SJCRH30 (cell line): ENCODE data around the gene RNU1-4. TPM values are rescaled to one million over a fixed set of nuclear protein-coding genes. Genes with fewer than 3 reads are reported as not detected.
"Not testable (repeated sequence)": the region's sequence is repeated elsewhere in the genome, so short reads cannot be mapped to it uniquely, and the experiment has no call there.

Experiments used
- DNase-seq, 2 experiments: peaks; one replicate each; pipeline ENCODE4 v3.0.0-alpha.2; 2015 to 2020
- H3K27ac ChIP-seq: fragments of 250-450 bp; sonication (Bioruptor Pico); 2 replicates; pipeline ENCODE4 v1.5.1; 2020; ENCODE audit warnings: mild to moderate bottlenecking, moderate library complexity
- H3K27me3 ChIP-seq: fragments of 250-450 bp; sonication (Bioruptor Pico); 2 replicates; pipeline ENCODE4 v1.5.1; 2020; ENCODE audit warnings: mild to moderate bottlenecking, moderate library complexity
- H3K36me3 ChIP-seq: fragments of 250-450 bp; sonication (Bioruptor Pico); 2 replicates; pipeline ENCODE4 v1.5.1; 2020; ENCODE audit warnings: mild to moderate bottlenecking, moderate library complexity
- H3K4me1 ChIP-seq: fragments of 250-450 bp; sonication (Bioruptor Pico); 2 replicates; pipeline ENCODE4 v1.5.1; 2020; ENCODE audit warnings: mild to moderate bottlenecking, moderate library complexity
- H3K4me3 ChIP-seq: fragments of 250-450 bp; sonication (Bioruptor Pico); 2 replicates; pipeline ENCODE4 v1.5.1; 2020; ENCODE audit warnings: mild to moderate bottlenecking, moderate library complexity
- H3K9me3 ChIP-seq: fragments of 250-450 bp; sonication (Bioruptor Pico); replicated peaks from 2 replicates; pipeline ENCODE4 v1.5.1; 2020; ENCODE audit warnings: mild to moderate bottlenecking, moderate library complexity
- total RNA-seq: library from RNA; depleted of rRNA; stranded (reverse); fragments of >200 nt; shearing (Covaris generic); gene quantifications from 2 replicates; pipeline ENCODE4 v1.2.3, GENCODE V29; 2014; rRNA removed

RNU1-4 gene
- total RNA-seq, 1 experiment from 2014 or later: under 0.01 TPM

DNA sequence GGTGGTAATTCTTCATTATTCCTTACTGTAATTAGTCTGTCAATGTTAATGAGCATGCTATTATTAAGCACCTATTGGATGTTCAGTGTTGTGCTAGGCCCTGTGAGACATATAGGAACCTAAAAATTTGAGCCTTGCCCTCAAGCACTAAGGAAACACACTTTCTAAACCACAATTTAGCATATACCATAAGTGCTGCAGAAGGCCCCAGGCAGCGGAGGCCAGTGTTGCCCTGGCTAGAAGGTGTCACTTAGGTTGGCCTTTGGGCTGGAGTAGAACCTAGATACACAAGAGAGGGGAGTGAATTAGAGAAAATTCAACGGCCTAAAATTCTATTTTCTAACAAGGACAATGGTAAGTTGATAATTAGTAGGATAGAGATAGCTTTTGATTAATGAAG is 44.6 kb downstream of the RNU1-4 start:
- H3K27ac ChIP-seq, H3K36me3 ChIP-seq, H3K9me3 ChIP-seq, H3K4me3 ChIP-seq, DNase-seq, H3K27me3 ChIP-seq, H3K4me1 ChIP-seq: not testable (repeated sequence)

DNA sequence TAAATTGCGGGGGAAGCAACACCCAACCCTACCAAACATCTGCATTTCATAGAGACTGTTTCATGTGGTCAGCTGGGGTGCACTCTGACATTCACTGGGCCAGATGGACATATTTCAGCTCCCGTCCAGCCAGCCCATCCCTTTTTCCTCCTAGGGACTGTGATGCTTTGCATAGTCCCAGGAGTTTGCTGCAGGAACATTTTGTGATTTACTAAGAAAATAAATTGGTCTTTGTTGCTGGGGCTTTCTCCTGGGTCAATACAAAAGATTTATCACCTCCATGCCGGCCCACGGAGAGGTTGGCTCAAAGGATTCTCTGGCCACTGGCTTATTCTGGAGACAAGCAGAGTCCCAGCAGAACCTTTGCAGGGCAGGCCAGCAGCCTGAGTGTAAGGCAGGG is 46.0 kb downstream of the RNU1-4 start:
- H3K27ac ChIP-seq, H3K36me3 ChIP-seq, H3K4me1 ChIP-seq, H3K4me3 ChIP-seq, H3K27me3 ChIP-seq, DNase-seq, H3K9me3 ChIP-seq: not testable (repeated sequence)

DNA sequence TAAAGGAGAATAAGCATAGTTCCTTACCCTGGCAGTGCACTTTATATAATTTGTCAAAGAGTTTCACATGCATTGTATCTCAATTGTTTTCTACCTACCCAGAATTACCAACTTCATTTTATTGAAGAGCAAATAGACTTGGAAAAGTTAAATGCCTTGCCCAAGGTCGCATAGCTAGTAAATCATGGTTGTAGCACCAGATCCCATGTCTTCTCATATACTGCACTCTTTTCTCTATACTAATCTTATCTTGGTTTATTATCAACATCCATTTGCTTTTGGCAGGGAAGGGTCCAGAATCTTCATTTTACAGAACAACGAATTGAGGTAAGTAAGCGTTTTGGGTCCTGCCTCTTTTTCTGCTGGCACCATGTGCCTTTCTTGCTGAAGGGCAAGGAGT is 46.9 kb downstream of the RNU1-4 start:
- DNase-seq, H3K27ac ChIP-seq, H3K4me1 ChIP-seq, H3K4me3 ChIP-seq, H3K9me3 ChIP-seq, H3K36me3 ChIP-seq, H3K27me3 ChIP-seq: not testable (repeated sequence)

DNA sequence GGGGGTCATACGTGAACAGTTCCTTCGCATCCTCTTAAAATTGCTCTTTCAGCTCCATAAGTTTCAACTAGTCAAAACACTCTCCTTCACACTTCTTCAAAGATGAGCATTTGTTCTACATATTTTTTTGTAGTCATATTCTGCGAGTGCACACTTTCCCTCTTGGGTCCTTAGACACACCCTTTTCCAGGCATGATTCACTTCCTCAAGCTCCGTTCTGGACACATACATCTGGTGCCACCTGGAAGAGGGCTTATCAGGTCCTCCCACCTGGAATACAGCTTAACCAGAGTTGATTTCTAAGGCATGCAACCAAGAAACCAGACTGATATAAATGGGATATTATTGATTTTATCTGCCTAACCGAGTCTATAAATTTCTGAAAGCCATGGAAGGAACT is 47.4 kb downstream of the RNU1-4 start:
- H3K4me3 ChIP-seq, H3K27ac ChIP-seq, H3K36me3 ChIP-seq, H3K9me3 ChIP-seq, DNase-seq, H3K27me3 ChIP-seq, H3K4me1 ChIP-seq: not testable (repeated sequence)

Other genes with a start within 250 kb of the RNU1-4 start
- gene RNU1-1, start 226.2 kb upstream of the RNU1-4 start, total RNA-seq: under 0.01 TPM in 2 replicates
- gene NBPF1, start 127.0 kb upstream of the RNU1-4 start, total RNA-seq: 63.4 and 65.6 TPM in 2 replicates
- gene RNU1-3, start 73.6 kb upstream of the RNU1-4 start, total RNA-seq: under 0.01 TPM in 2 replicates
- under 0.01 TPM in 2 replicates for gene RNU1-2, start 155.5 kb downstream of the RNU1-4 start, total RNA-seq
- 12.6 and 19.4 TPM in 2 replicates for gene CROCC, start 181.4 kb downstream of the RNU1-4 start, total RNA-seq
- 22.9 and 24.1 TPM in 2 replicates for gene MFAP2, start 240.1 kb downstream of the RNU1-4 start, total RNA-seq